ENCODE measurements around the gene RAI14.

The RAI14 gene

GRCh38 chr5:34632807-34633422, 23.2 kb upstream of the RAI14 start:
- Histone ChIP-seq H3K4me3 (ENCODE audit: low read length) (no peak overlapping the region), H3K4me1 (ENCODE audit: control insufficient read depth, low read length) (no peaks in the 10 kb centered on the region)

GRCh38 chr5:34639852-34640626, 16.1 kb upstream of the RAI14 start:
- H3K36me3 ChIP-seq (ENCODE audit: control insufficient read depth, low read length): no peaks in the 10 kb centered on the region
- no peaks in the 10 kb centered on the region for H3K9me3 ChIP-seq (ENCODE audit: control insufficient read depth, insufficient read depth, low read length)
- no peaks in the 10 kb centered on the region for H3K27me3 ChIP-seq (ENCODE audit: control insufficient read depth, low read length)
- no peaks in the 10 kb centered on the region for H3F3A ChIP-seq (ENCODE audit: control insufficient read depth, insufficient read depth)
- H3K4me2 ChIP-seq (ENCODE audit: low read length): no peak overlapping the region
- H3K79me2 ChIP-seq (ENCODE audit: control insufficient read depth, low read length): no peaks in the 10 kb centered on the region
- H4K20me1 ChIP-seq (ENCODE audit: control insufficient read depth, insufficient read depth, low read depth, low read length): no peaks in the 10 kb centered on the region
- TF ChIP-seq, protein P1, sequence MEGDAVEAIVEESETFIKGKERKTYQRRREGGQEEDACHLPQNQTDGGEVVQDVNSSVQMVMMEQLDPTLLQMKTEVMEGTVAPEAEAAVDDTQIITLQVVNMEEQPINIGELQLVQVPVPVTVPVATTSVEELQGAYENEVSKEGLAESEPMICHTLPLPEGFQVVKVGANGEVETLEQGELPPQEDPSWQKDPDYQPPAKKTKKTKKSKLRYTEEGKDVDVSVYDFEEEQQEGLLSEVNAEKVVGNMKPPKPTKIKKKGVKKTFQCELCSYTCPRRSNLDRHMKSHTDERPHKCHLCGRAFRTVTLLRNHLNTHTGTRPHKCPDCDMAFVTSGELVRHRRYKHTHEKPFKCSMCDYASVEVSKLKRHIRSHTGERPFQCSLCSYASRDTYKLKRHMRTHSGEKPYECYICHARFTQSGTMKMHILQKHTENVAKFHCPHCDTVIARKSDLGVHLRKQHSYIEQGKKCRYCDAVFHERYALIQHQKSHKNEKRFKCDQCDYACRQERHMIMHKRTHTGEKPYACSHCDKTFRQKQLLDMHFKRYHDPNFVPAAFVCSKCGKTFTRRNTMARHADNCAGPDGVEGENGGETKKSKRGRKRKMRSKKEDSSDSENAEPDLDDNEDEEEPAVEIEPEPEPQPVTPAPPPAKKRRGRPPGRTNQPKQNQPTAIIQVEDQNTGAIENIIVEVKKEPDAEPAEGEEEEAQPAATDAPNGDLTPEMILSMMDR (IDR thresholded peaks at IDR 0.05; ENCODE audit: low read depth, low read length, poor library complexity, severe bottlenecking): no peak
- no peak for TF ChIP-seq EZH2phosphoT487 (IDR thresholded peaks at IDR 0.05; ENCODE audit: borderline replicate concordance, low read length)
- H3K4me1 ChIP-seq (ENCODE audit: control insufficient read depth, low read length): no peaks in the 10 kb centered on the region
- H3K9me2 ChIP-seq (replicated peaks; ENCODE audit: control insufficient read depth, low read length): no peaks in the 10 kb centered on the region
- no peak overlapping the region for H3K27ac ChIP-seq (ENCODE audit: low read depth, low read length)
- no peak overlapping the region for H3K4me3 ChIP-seq (ENCODE audit: low read length)

More at GRCh38 chr5:34632807-34633422, 23.2 kb upstream of the RAI14 start:
- TF ChIP-seq, protein P1 (IDR thresholded peaks at IDR 0.05; ENCODE audit: low read depth, low read length, poor library complexity, severe bottlenecking): no peak
- no peak for TF ChIP-seq EZH2phosphoT487 (IDR thresholded peaks at IDR 0.05; ENCODE audit: borderline replicate concordance, low read length)
- no peaks in the 10 kb centered on the region for H4K20me1 ChIP-seq (ENCODE audit: control insufficient read depth, insufficient read depth, low read depth, low read length)
- no peak overlapping the region for H3K27ac ChIP-seq (ENCODE audit: low read depth, low read length)
- H3K79me2 ChIP-seq (ENCODE audit: control insufficient read depth, low read length): no peaks in the 10 kb centered on the region
- no peaks in the 10 kb centered on the region for H3F3A ChIP-seq (ENCODE audit: control insufficient read depth, insufficient read depth)
- H3K9me2 ChIP-seq (replicated peaks; ENCODE audit: control insufficient read depth, low read length): no peaks in the 10 kb centered on the region
- no peaks in the 10 kb centered on the region for H3K9me3 ChIP-seq (ENCODE audit: control insufficient read depth, insufficient read depth, low read length)
- H3K27me3 ChIP-seq (ENCODE audit: control insufficient read depth, low read length): no peaks in the 10 kb centered on the region
- H3K36me3 ChIP-seq (ENCODE audit: control insufficient read depth, low read length): no peaks in the 10 kb centered on the region
- H3K4me2 ChIP-seq (ENCODE audit: low read length): no peak overlapping the region

DNA sequence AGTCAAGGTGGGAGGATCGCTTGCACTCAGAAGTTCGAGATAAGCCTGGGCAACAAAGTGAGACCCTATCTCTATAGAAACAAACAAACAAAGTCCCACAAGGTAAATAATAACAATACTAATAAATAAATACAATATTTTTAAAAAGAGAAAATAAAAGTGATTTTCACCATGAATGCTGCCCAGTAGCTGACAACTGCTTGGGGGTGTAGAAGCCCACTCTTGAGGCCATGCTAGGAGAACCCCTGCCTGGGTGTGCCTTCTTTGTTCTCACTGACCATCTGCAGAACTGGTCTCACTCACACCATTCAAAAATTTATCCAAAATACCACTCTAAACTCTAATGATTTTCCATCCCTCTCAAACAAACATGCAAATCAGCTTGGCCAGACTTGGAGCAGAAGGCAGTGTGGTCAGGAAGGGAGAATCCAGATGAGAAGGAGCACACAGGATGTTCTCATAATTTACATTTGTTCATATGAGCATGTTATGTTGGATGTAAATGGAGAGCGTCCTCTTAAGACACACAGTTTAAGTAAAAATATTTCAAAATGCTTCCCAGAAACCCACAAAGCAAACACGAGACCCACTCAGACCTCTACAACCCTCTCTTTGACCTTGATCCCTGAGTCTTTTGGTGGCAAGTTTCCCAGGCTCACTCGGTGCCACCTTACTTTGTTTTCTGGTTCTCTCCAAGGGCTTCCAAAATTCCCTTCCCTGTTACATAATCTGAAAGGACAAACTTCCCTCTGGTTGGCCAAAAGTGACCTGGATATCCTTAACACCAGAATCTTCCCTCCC, 7.9 kb upstream of the RAI14 start:
- H3K4me1 ChIP-seq (ENCODE audit: control insufficient read depth, low read length): no peaks in the 10 kb centered on the region

More for the DNA sequence above, 7.9 kb upstream of the RAI14 start:
- no peak overlapping the region for H3K4me3 ChIP-seq (ENCODE audit: low read length)
- H3K4me2 ChIP-seq (ENCODE audit: low read length): no peak overlapping the region
- H3F3A ChIP-seq (ENCODE audit: control insufficient read depth, insufficient read depth): no peaks in the 10 kb centered on the region
- no peak overlapping the region for H3K27ac ChIP-seq (ENCODE audit: low read depth, low read length)
- H3K27me3 ChIP-seq (ENCODE audit: control insufficient read depth, low read length): no peaks in the 10 kb centered on the region
- no peak for TF ChIP-seq EZH2phosphoT487 (IDR thresholded peaks at IDR 0.05; ENCODE audit: borderline replicate concordance, low read length)
- TF ChIP-seq, protein P1 (IDR thresholded peaks at IDR 0.05; ENCODE audit: low read depth, low read length, poor library complexity, severe bottlenecking): no peak
- H3K9me3 ChIP-seq (ENCODE audit: control insufficient read depth, insufficient read depth, low read length): no peaks in the 10 kb centered on the region
- H3K79me2 ChIP-seq (ENCODE audit: control insufficient read depth, low read length): no peaks in the 10 kb centered on the region
- no peaks in the 10 kb centered on the region for H4K20me1 ChIP-seq (ENCODE audit: control insufficient read depth, insufficient read depth, low read depth, low read length)
- H3K36me3 ChIP-seq (ENCODE audit: control insufficient read depth, low read length): no peaks in the 10 kb centered on the region
- no peaks in the 10 kb centered on the region for H3K9me2 ChIP-seq (replicated peaks; ENCODE audit: control insufficient read depth, low read length)
